Measurements from ENCODE around the gene ACAN.

Gene ACAN

GRCh38 chr15:88880944-88881740, 77.9 kb downstream of the ACAN start:
- no peak for DNase-seq

- no peak for DNase-seq
Measured at GRCh38 chr15:88881775-88882174, 78.5 kb downstream of the ACAN start.

GRCh38 chr15:88882785-88883184, 79.5 kb downstream of the ACAN start:
- DNase-seq = no peak

GRCh38 chr15:88887068-88887580, 83.9 kb downstream of the ACAN start:
- no peak for DNase-seq

- DNase-seq = no peak
Measured at GRCh38 chr15:88888719-88889118, 85.5 kb downstream of the ACAN start.

DNA sequence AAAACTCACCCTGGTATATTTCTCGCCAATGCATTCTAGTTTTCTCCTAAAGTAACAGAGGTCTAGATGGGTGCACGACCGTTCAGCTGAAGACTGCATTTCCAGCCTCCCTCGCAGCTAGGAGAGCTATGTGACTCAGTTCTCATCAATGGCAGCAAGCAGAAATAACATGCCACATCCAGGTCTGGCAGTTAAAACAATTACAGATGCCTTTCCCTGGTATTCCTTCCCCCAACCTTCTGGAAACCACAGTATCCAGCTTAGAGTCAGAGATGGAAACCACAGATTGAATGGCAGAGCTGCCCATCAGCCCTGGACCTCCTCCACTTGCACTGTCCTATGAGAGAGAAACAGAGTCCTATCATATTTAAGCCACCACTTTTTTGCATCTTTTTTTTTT, 87.3 kb downstream of the ACAN start:
- DNase-seq = no peak

DNA sequence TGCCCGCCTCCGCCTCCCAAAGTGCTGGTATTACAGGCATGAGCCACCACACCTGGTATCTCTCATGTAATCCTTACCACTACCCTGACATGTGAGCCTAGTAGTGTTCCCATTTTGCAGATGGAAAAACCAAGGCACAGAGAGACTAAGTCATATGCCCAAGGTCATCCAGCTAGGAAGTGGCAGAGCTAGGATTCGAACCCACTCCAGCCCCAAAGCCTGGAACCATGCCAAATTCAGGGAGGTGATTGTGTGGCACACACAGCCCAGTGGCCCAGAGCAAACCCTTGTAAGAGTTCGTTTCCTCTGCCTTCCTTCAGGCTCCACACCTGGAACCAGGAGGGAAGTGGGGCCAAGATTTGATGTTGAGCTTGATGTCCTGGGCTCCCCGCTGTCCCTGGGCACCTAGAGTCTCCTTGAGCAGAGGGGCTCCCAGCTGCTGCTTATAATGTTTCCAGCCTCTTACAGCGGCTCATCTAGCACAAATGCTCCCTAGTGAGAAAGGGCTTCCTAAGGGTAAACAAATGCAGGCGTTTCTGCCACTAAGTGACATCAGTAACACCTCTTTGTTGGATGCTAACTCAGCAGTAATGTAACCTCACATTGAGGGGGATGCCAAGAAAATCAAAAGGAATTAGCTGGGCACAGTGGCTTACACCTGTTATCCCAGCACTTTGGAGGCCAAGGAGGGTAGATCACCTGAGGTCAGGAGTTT, 88.5 kb downstream of the ACAN start:
- DNase-seq = no peak

DNA sequence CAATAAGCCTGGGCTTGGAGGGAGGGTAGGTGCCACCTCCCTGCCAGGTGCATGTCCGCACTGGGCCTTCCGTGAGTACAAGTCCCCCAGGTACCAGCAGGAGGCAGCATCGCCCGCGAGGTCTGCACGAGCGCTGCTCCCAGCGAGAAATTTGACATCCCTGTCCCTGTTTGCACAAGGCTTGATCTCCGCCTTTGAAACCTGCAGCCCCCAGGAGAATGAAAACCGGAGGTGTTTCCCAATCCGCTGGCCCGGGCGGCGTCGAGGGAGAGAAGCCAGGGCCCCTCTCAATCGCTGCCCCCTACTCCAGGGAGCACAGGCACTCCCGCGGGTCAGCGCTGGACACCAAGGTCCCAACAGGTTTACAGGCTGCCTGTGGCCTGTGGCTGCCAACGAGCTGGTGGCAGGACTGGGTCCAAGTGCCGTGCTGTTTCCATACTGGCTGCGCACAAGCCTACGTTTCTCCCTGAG, 91.1 kb downstream of the ACAN start:
- DNase-seq = no peak

GRCh38 chr15:88894819-88895767, 91.9 kb downstream of the ACAN start, which contains the start of gene HAPLN3:
Gene HAPLN3 (minus strand): TSS chr15:88895544. CDS start chr15:88887298, 8,246 bp downstream.
- DNase-seq = no peak

GRCh38 chr15:88896333-88897033, 93.2 kb downstream of the ACAN start:
- no peak for DNase-seq

DNA sequence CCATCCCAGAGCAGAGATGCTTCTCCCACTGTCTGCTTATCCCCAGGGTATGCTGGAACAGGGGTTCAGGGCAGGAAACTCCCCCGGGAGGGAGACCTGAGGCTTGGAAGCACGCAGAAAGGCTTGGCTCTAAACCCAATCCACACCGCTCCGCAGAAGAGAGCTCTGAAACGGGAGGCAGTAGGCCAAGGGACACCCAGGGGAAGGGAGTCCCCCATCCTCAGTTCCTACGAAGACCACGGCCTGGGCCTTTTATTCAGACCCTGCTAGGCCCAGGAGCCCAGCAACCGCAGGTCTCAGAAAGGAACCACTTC, 93.9 kb downstream of the ACAN start:
- no peak for DNase-seq

DNA sequence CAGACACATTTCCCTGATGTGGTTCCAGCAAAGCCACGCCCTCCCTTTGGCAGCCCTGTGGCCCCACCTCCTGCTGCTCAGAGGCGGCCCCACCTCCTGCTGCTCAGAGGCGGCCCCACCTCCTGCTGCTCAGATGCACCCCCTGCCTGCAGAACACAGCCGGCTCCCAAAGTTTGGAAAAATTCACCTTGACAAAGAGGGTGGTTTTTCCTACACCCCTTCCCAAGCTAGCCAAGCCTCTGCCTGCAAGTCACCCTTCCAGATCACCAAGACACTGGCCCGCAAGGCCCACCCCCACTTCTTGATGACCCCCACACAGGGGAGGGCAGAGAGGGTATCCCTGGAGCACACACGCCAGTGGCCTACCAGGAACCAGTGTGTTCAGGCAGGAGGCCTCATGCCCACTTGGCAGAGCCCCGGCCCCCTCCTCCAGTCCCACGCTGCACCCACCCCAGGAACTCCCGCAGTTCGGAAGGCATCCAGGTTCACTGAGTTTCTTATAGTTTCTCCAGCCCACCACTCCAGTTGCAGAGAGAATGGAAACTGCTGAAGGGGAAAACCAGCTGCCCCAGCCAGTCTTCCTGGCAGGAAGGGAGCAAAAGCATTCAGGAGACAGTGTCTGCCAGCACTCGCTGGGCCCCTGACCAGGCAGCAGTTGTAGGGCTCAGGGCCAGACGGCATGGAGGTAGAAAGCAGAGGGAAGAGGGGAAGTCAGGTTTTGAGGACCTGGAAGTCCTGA, 94.4 kb downstream of the ACAN start:
- no peak for DNase-seq

DNA sequence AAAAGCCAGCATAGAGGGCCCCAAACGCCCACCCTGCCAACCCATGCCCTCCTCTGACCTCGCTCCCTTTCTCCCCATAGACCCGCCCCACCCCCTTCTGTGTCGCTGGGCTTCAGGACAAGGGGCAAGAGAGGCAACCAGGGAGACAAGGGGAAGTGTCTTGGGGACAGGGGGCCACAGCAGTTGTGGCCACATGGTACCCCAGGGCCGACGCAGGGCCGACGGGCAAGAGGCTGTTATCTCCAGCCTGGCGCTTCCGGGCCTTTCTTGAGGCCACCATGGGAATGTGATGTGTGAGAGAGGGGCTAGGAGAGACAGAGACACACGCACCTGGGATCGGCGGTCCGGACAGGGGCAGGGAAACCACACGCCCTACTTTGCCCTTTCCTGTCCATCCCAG, 95.5 kb downstream of the ACAN start:
- no peak for DNase-seq

- DNase-seq = no peak
Measured at GRCh38 chr15:88899251-88899650, 96.0 kb downstream of the ACAN start.

GRCh38 chr15:88900309-88900981, 97.2 kb downstream of the ACAN start:
- DNase-seq = no peak

- DNase-seq = no peak
Measured at GRCh38 chr15:88900982-88901418, 97.8 kb downstream of the ACAN start.

DNA sequence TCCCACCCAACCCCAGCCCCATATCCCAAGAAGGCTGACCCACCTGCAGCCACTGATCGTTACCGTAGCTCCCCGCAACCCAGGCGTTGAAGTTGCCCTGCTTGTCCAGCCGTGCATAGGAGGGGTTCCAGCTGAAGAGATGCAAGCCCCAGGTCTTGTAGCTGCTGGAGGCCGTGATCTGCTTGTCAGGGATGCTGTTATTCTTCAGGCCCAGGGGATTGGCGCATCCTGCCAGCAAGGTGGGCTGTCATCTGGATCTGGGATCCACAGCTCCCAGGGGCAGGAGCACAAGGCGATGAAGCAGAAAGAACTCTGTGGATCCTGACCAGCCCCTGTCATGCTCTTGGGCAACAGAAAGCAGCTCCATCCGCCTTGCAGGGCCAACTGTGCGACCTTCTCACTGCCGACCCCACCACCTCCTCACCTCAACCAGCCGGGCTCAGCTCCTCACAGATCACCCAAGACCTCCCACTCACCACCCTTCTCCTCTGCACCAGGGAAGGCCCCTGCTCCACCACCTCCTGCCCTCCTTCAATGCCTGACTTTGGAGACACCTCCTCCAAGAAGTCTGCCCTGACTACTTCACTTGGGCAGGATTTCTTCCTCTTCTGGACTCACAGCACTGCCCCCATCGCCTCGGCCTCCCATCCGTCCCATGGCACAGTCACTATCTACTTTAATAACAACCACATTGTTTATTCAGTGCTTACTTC, 98.4 kb downstream of the ACAN start:
- DNase-seq = no peak

DNA sequence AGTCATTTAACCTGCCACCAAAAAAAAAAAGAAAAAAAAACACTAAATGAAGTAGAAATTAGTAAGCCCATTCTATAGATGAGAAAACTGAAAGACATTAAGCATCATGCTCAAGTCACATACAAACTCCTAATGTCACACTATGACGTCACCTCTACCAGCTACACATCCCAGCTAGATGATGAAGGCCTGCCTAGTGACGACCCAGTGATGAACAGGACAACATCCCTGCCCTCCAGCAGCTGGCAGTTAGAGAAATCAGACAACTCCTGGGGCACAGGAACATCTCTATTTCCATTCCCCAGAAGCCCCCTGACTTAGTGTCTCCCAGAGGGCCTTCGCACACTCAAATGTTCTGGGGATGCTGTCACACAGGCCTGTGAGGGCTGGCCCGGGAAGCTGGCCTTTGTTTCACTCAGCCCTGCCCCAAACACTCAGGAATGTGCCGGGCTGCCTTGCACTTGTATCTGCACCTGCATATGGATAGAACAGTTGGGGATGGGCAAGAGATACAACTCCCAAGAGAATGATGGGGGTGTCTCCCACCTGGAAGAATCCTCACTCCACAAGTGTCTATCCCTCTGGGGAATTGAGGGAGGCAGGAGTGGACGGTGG, 99.1 kb downstream of the ACAN start:
- no peak for DNase-seq

DNA sequence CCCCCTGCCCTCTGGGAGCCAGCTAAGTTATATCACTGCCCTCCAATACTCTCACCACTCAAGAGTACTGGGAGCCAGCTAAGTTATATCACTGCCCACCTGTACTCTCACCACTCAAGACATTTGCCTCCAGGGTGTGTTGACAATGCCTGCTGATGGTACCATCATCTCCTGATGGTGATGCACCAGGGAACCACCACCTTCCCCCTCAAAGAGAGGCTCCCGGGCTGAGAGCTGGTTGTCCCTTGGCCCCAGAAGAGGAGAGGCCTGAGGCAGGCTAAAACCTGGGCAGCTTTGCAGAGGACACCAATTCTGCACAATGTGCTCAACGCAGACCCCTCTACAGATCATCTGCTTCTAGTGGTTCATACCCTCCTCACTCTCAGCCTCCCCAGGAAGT, 99.6 kb downstream of the ACAN start:
- DNase-seq = no peak

DNA sequence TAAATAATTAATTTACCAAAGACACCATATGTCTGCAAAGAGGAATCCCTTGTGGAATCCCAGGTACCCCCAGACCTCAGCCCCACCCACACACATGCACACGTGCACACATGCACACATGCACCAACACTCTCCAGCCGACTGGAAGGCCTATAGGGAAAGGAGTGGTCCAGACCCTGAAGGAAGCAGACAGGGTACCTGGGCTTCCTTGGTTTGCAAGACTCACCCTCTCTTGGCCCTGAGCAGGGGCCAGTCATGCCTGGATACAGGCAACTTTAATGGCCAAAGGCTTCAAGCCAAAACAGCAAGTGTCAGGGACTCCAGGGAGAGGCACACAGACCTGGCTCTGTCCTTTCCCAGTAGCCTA, 101.0 kb downstream of the ACAN start:
- no peak for DNase-seq
